HL-60 (cell line): Measurements from ENCODE around the gene WFDC6.

Experiments used
- DNase-seq, 2 experiments: peaks; one replicate each; pipeline ENCODE4 v3.0.0-alpha.2; 2010 to 2020; ENCODE audit warnings: low read depth in 1 of 2, low spot score in 1 of 2
- H3K27ac ChIP-seq: fragments of 250-450 bp; sonication (Bioruptor Pico); replicated peaks from 2 replicates; pipeline ENCODE4 v1.5.1; 2020; ENCODE audit warnings: mild to moderate bottlenecking, moderate library complexity
- H3K27me3 ChIP-seq: fragments of 250-450 bp; sonication (Bioruptor Pico); 2 replicates; pipeline ENCODE4 v1.5.1; 2021; ENCODE audit warnings: mild to moderate bottlenecking, moderate library complexity; ENCODE audit not compliant: insufficient read depth, poor library complexity, severe bottlenecking
- H3K4me3 ChIP-seq: replicated peaks from 2 replicates; pipeline ENCODE4 v1.5.1; 2011; ENCODE audit warnings: mild to moderate bottlenecking, control low read depth, low read length; ENCODE audit not compliant: insufficient read depth
- CTCF ChIP-seq: IDR thresholded peaks from one replicate; pipeline ENCODE4 v1.5.1; 2011; ENCODE audit warnings: low read length, control low read depth, inconsistent platforms; ENCODE audit not compliant: insufficient read depth
- GABPA ChIP-seq: IDR thresholded peaks from 2 replicates; pipeline ENCODE4 v1.6.1; 2012; ENCODE audit warnings: low read depth
- POLR2AphosphoS5 ChIP-seq: IDR thresholded peaks from 2 replicates; pipeline ENCODE4 v1.6.1; 2012; ENCODE audit warnings: low read depth
- REST ChIP-seq: IDR thresholded peaks from 2 replicates; pipeline ENCODE4 v1.6.1; 2012; ENCODE audit warnings: low read depth; ENCODE audit not compliant: insufficient replicate concordance
- SPI1 ChIP-seq: IDR thresholded peaks from 2 replicates; pipeline ENCODE4 v1.6.1; 2012; ENCODE audit warnings: low read depth, mild to moderate bottlenecking, borderline replicate concordance

The WFDC6 gene

GRCh38 chr20:45507011-45507820 is 32.1 kb downstream of the WFDC6 start:
- H3K4me3 ChIP-seq = no peak overlapping the region
- TF ChIP-seq POLR2AphosphoS5 = no peak
- no peak for TF ChIP-seq GABPA
- TF ChIP-seq SPI1 = no peak
- no peak for TF ChIP-seq CTCF
- no peak for TF ChIP-seq REST
- H3K27ac ChIP-seq = no peak overlapping the region
- no peak for DNase-seq
- H3K27me3 ChIP-seq = no peaks in the 10 kb centered on the region

GRCh38 chr20:45506398-45506797 is 32.9 kb downstream of the WFDC6 start:
- H3K27me3 ChIP-seq = no peaks in the 10 kb centered on the region
- TF ChIP-seq SPI1 (no peak), POLR2AphosphoS5 (no peak), CTCF (no peak), GABPA (no peak), REST (no peak)
- no peak overlapping the region for H3K4me3 ChIP-seq
- no peak overlapping the region for H3K27ac ChIP-seq
- DNase-seq = no peak

- no peak for DNase-seq
- TF ChIP-seq POLR2AphosphoS5 = no peak
- TF ChIP-seq GABPA = no peak
- TF ChIP-seq CTCF = no peak
- TF ChIP-seq SPI1 = no peak
- TF ChIP-seq REST = no peak
- H3K27me3 ChIP-seq = peaks cover 5% of the 10 kb centered on the region
- no peak overlapping the region for H3K27ac ChIP-seq
- H3K4me3 ChIP-seq = no peak overlapping the region
Observed at GRCh38 chr20:45503403-45503802, 35.9 kb downstream of the WFDC6 start.
